ENCODE measurements around the gene NOS3. TPM values are rescaled to one million over a fixed set of nuclear protein-coding genes. Genes with fewer than 3 reads are reported as not detected.
A peak's percentile ranks its signal among the peaks of the same experiment; 100 is the strongest.
"Not testable (repeated sequence)": the region's sequence is repeated elsewhere in the genome, so short reads cannot be mapped to it uniquely, and the experiment has no call there.

The NOS3 gene
- total and polyA plus RNA-seq, 4 experiments from 2014 or later = 4.0 to 14.9 (median 5.6) TPM

DNA sequence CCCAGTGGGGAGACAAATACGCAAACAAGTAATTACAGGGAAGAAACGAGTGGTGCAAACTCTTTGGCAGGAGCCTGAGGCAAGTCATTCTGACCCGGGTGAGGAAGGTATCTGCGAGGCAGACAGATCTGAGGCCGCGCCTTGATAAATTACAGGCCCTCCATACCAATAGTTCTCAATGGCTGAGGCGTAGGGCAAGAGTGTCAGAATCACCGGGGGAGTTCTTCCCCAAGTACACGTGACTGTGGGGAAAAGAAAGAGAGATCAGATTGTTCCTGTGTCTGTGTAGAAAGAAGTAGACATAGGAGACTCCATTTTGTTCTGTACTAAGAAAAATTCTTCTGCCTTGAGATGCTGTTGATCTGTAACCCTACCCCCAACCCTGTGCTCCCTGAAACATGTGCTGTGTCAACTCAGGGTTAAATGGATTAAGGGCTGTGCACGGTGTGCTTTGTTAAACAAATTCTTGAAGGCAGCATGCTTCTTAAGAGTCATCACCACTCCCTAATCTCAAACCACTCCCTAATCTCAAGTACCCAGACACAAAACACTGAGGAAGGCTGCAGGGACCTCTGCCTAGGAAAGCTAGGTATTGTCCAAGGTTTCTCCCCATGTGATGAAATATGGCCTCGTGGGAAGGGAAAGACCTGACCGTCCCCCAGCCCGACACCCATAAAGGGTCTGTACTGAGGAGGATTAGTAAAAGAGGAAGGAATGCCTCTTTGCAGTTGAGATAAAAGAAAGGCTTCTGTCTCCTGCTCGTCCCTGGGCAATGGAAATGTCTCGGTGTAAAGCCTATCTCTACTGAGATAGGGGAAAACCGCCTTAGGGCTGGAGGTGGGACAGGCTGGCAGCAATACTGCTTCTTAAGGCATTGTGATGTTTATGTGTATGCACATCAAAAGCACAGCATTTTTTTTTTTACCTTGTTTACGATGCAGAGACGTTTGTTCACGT lies 36.2 kb downstream of the NOS3 start:
- H3K27me3 ChIP-seq (ENCODE audit: insufficient read depth, low read length); H3K9me3 ChIP-seq (ENCODE audit: control insufficient read depth in 1 of 2, low read length in 2 of 2); H3K9me3 Mint-ChIP-seq; H3K27me3 Mint-ChIP-seq; intact Hi-C loops (cut with micrococcal nuclease); DNase-seq; H3K36me3 ChIP-seq (ENCODE audit: insufficient read depth, low read length): not testable (repeated sequence)
- peak overlapping the region; percentile 61 to 84 for H3K4me3 ChIP-seq (ENCODE audit: low read length in 2 of 2)
- POLR2A ChIA-PET (ENCODE audit: partially characterized antibody) = interaction anchor here (1.0 to 2.8 kb wide), 10 partner anchors 10 to 84 kb away, joined by 3 to 182 read pairs (median 11); partner anchors contain the start of genes ASIC3, CDK5, FASTK and SLC4A2
- Mint-ChIP-seq H3K27ac (peak overlapping the region; percentile 99 to 100 (median 99)), H3K36me3 (peaks cover 5 to 13% of the 10 kb centered on the region in 2 donors), H3K4me1 (peaks cover 13 to 28% (median 20%) of the 10 kb centered on the region in 4 donors), H3K4me3 (peak overlapping the region; percentile 92 to 97 (median 95))
- H3K4me1 ChIP-seq (ENCODE audit: insufficient read depth, low read length) = peaks cover 21% of the 10 kb centered on the region
- peak overlapping the region; percentile 88 for H3K27ac ChIP-seq (ENCODE audit: low read depth, low read length)
- CTCF ChIA-PET (ENCODE audit: partially characterized antibody) = interaction anchor here (1.0 to 4.4 kb wide), 5 partner anchors 9 to 151 kb away, joined by 3 to 44 read pairs (median 11); partner anchors contain the start of gene TMUB1

DNA sequence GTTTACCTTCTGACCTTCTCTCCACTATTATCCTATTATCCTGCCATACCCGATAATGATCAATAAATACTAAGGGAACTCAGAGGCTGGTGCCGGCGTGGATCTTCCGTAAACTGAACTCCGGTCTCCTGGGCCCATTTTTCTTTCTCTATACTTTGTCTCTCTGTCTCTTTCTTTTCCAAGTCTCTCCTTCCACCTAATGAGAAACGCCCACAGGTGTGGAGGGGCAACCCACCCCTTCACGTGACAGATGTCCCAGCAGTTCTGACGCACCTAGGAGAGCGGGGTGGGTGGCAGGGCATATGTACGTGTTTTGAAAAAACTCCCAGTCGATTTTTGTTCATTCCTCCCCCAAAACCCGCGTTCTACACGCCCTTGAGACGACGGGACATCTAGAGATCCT lies 36.9 kb downstream of the NOS3 start:
- intact Hi-C loops (cut with micrococcal nuclease) = loop anchor here (1.0 kb wide), 6 partner anchors 9 to 622 kb away; partner anchors contain the start of gene TMUB1
- CTCF ChIA-PET (ENCODE audit: partially characterized antibody) = interaction anchor here (0.8 to 4.4 kb wide), 15 partner anchors 10 to 151 kb away, joined by 3 to 44 read pairs (median 6); partner anchors contain the start of gene TMUB1
- H3K9me3 Mint-ChIP-seq; DNase-seq; H3K9me3 ChIP-seq (ENCODE audit: control insufficient read depth in 1 of 2, low read length in 2 of 2); H3K36me3 ChIP-seq (ENCODE audit: insufficient read depth, low read length); H3K27me3 Mint-ChIP-seq; H3K27me3 ChIP-seq (ENCODE audit: insufficient read depth, low read length): not testable (repeated sequence)
- Mint-ChIP-seq H3K27ac (peak overlapping the region; percentile 99 to 100 (median 99)), H3K4me3 (peak overlapping the region; percentile 92 to 97 (median 95)), H3K36me3 (peaks cover 6 to 16% of the 10 kb centered on the region in 2 donors), H3K4me1 (peaks cover 13 to 28% (median 20%) of the 10 kb centered on the region in 4 donors)
- peak overlapping the region; percentile 88 for H3K27ac ChIP-seq (ENCODE audit: low read depth, low read length)
- peaks cover 21% of the 10 kb centered on the region for H3K4me1 ChIP-seq (ENCODE audit: insufficient read depth, low read length)
- POLR2A ChIA-PET (ENCODE audit: partially characterized antibody) = interaction anchor here (0.8 to 2.8 kb wide), 15 partner anchors 14 to 84 kb away, joined by 3 to 182 read pairs (median 6); partner anchors contain the start of genes ASIC3, CDK5, FASTK and SLC4A2
- H3K4me3 ChIP-seq (ENCODE audit: low read length in 2 of 2) = peak overlapping the region; percentile 61 to 84

GRCh38 chr7:151028131-151028947 lies 37.5 kb downstream of the NOS3 start, which contains the start of gene ABCB8:
Gene ABCB8, plus strand, starts transcription at chr7:151028450. Its CDS starts 66 bp downstream, at chr7:151028516.
- H3K27ac Mint-ChIP-seq = peak within 1 kb of the TSS; percentile 99 to 100 (median 99)
- Histone ChIP-seq H3K36me3 (ENCODE audit: insufficient read depth, low read length) (peaks cover 11% of the 10 kb centered on the region), H3K9me3 (ENCODE audit: control insufficient read depth in 1 of 2, low read length in 2 of 2) (no peaks in the 10 kb centered on the region), H3K4me1 (ENCODE audit: insufficient read depth, low read length) (peaks cover 21% of the 10 kb centered on the region), H3K27me3 (ENCODE audit: insufficient read depth, low read length) (no peaks in the 10 kb centered on the region), H3K27ac (ENCODE audit: low read depth, low read length) (peak within 1 kb of the TSS; percentile 88), H3K4me3 (ENCODE audit: low read length in 2 of 2) (peak within 1 kb of the TSS; percentile 84 to 88)
- peaks cover 6 to 18% of the 10 kb centered on the region in 2 donors for H3K36me3 Mint-ChIP-seq
- H3K27me3 Mint-ChIP-seq = no peaks in the 10 kb centered on the region
- POLR2A ChIA-PET (ENCODE audit: partially characterized antibody) = interaction anchor here (0.8 to 2.8 kb wide), 19 partner anchors 15 to 313 kb away, joined by 3 to 182 read pairs (median 4); partner anchors contain the start of genes ASIC3, CDK5, FASTK and NUB1
- H3K4me1 Mint-ChIP-seq = peaks cover 13 to 28% (median 21%) of the 10 kb centered on the region in 4 donors
- H3K9me3 Mint-ChIP-seq = no peaks in the 10 kb centered on the region
- CTCF ChIA-PET (ENCODE audit: partially characterized antibody) = interaction anchor here (0.7 to 4.4 kb wide), 17 partner anchors 10 to 152 kb away, joined by 3 to 44 read pairs (median 6); partner anchors contain the start of gene TMUB1
- DNase-seq = peak; percentile 99 to 100 (median 99)
- intact Hi-C loops (cut with micrococcal nuclease) = loop anchor here (1.0 kb wide), 6 partner anchors 10 to 623 kb away; partner anchors contain the start of gene TMUB1
- H3K4me3 Mint-ChIP-seq = peak within 1 kb of the TSS; percentile 92 to 97 (median 95)

- CTCF ChIA-PET (ENCODE audit: partially characterized antibody) = interaction anchor here (0.7 to 4.4 kb wide), 15 partner anchors 9 to 152 kb away, joined by 3 to 44 read pairs (median 6); partner anchors contain the start of gene TMUB1
These were observed 38.2 kb downstream of the NOS3 start for GRCh38 chr7:151028948-151029501.

DNA sequence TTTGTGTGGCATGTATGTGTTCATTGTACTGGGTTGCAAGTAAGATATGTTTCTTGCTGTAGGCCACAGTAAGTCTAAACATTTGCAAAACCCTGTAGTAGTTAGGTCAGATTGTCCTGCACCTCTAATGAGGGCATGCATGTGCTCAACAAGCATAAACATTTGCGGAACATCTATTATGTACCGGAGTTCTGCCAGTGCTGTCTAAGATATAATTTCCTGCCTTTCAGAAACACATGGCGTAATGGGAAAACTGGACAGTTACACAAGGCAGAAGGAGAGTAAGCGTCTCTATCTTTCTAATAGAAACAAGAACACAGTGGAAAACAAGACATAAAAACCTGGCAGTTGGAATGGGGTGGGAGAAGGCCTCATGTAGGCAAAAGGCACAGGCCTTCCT lies 40.2 kb downstream of the NOS3 start:
- peaks cover 31% of the 10 kb centered on the region for H3K36me3 ChIP-seq (ENCODE audit: insufficient read depth, low read length)
- peaks cover 21% of the 10 kb centered on the region for H3K4me1 ChIP-seq (ENCODE audit: insufficient read depth, low read length)
- H3K9me3 ChIP-seq (ENCODE audit: control insufficient read depth in 1 of 2, low read length in 2 of 2) = no peaks in the 10 kb centered on the region
- Mint-ChIP-seq H3K27ac (peak overlapping the region in 1 of 7 donors; percentile 18), H3K9me3 (no peaks in the 10 kb centered on the region), H3K36me3 (peaks cover 6 to 24% of the 10 kb centered on the region in 2 donors), H3K4me3 (peak overlapping the region in 1 of 8 donors; percentile 32), H3K4me1 (peaks cover 13 to 28% (median 21%) of the 10 kb centered on the region in 4 donors), H3K27me3 (no peaks in the 10 kb centered on the region)
- intact Hi-C loops (cut with micrococcal nuclease) = no loop called here
- CTCF ChIA-PET (ENCODE audit: partially characterized antibody) = interaction anchor here (0.7 to 3.2 kb wide), 4 partner anchors 12 to 81 kb away, joined by 3 to 14 read pairs (median 4); no protein-coding TSS in a partner anchor
- no peak overlapping the region for H3K27ac ChIP-seq (ENCODE audit: low read depth, low read length)
- DNase-seq = no peak
- no peaks in the 10 kb centered on the region for H3K27me3 ChIP-seq (ENCODE audit: insufficient read depth, low read length)
- no peak overlapping the region for H3K4me3 ChIP-seq (ENCODE audit: low read length in 2 of 2)
- POLR2A ChIA-PET (ENCODE audit: partially characterized antibody) = interaction anchor here (0.9 kb wide), 1 partner anchor 26 kb away, joined by 3 read pairs; no protein-coding TSS in a partner anchor

More at GRCh38 chr7:151028948-151029501, 38.2 kb downstream of the NOS3 start:
- intact Hi-C loops (cut with micrococcal nuclease) = loop anchor here (1.0 kb wide), 6 partner anchors 11 to 624 kb away; partner anchors contain the start of gene TMUB1
- DNase-seq = no peak
- Mint-ChIP-seq H3K36me3 (peaks cover 6 to 18% of the 10 kb centered on the region in 2 donors), H3K9me3 (no peaks in the 10 kb centered on the region), H3K27me3 (no peaks in the 10 kb centered on the region), H3K27ac (peak overlapping the region; percentile 99 to 100 (median 99)), H3K4me1 (peaks cover 13 to 28% (median 21%) of the 10 kb centered on the region in 4 donors), H3K4me3 (peak overlapping the region; percentile 92 to 97 (median 95))
- Histone ChIP-seq H3K4me1 (ENCODE audit: insufficient read depth, low read length) (peaks cover 21% of the 10 kb centered on the region), H3K36me3 (ENCODE audit: insufficient read depth, low read length) (peaks cover 16% of the 10 kb centered on the region), H3K27ac (ENCODE audit: low read depth, low read length) (peak overlapping the region; percentile 88), H3K9me3 (ENCODE audit: control insufficient read depth in 1 of 2, low read length in 2 of 2) (no peaks in the 10 kb centered on the region), H3K27me3 (ENCODE audit: insufficient read depth, low read length) (no peaks in the 10 kb centered on the region), H3K4me3 (ENCODE audit: low read length in 2 of 2) (peak overlapping the region; percentile 84 to 88)
- POLR2A ChIA-PET (ENCODE audit: partially characterized antibody) = interaction anchor here (0.9 to 2.8 kb wide), 16 partner anchors 16 to 312 kb away, joined by 3 to 182 read pairs (median 5); partner anchors contain the start of genes ASIC3, CDK5, FASTK and NUB1

All from CD4-positive, alpha-beta memory T cell (primary cell).